HG03196 (cell line): ENCODE data around the gene ADNP2.

Experiments used
- ATAC-seq: cut with Tn5 transposase; IDR thresholded peaks from one replicate; pipeline ENCODE4 v1.9.1; 2021; ENCODE audit not compliant: unreplicated experiment

ADNP2 gene

GRCh38 chr18:80169607-80170006 lies 60.5 kb downstream of the ADNP2 start:
- no peak for ATAC-seq

- no peak for ATAC-seq
These were observed 61.5 kb downstream of the ADNP2 start for GRCh38 chr18:80170395-80171053.

- no peak for ATAC-seq
These were observed 62.2 kb downstream of the ADNP2 start for GRCh38 chr18:80171054-80171872.

- ATAC-seq = no peak
These were observed 63.0 kb downstream of the ADNP2 start for GRCh38 chr18:80172056-80172455.

GRCh38 chr18:80173060-80173459 lies 64.0 kb downstream of the ADNP2 start:
- ATAC-seq = no peak

- ATAC-seq = no peak
These were observed 66.6 kb downstream of the ADNP2 start for GRCh38 chr18:80175451-80176204.

GRCh38 chr18:80176334-80177073 lies 67.4 kb downstream of the ADNP2 start:
- ATAC-seq = no peak

GRCh38 chr18:80177128-80177527 lies 68.1 kb downstream of the ADNP2 start:
- no peak for ATAC-seq

GRCh38 chr18:80178935-80179818 lies 70.1 kb downstream of the ADNP2 start:
- no peak for ATAC-seq

- ATAC-seq = no peak
These were observed 70.9 kb downstream of the ADNP2 start for GRCh38 chr18:80179857-80180558.

GRCh38 chr18:80180778-80181564 lies 71.9 kb downstream of the ADNP2 start:
- no peak for ATAC-seq

GRCh38 chr18:80181642-80182461 lies 72.8 kb downstream of the ADNP2 start:
- no peak for ATAC-seq

GRCh38 chr18:80182855-80183254 lies 73.8 kb downstream of the ADNP2 start:
- no peak for ATAC-seq

- no peak for ATAC-seq
These were observed 74.4 kb downstream of the ADNP2 start for GRCh38 chr18:80183273-80184050.

GRCh38 chr18:80184243-80184772 lies 75.2 kb downstream of the ADNP2 start:
- no peak for ATAC-seq

- ATAC-seq = no peak
These were observed 76.5 kb downstream of the ADNP2 start for GRCh38 chr18:80185545-80185944.
